Ovary (tissue), 3 donors: ENCODE data around the gene TBX20.

ENCODE experiments used
- CTCF ChIP-seq, 3 donors: fragments of 450-650 bp in 2 of 3; fragments of 200-600 bp in 1 of 3; IDR thresholded peaks; one replicate each; pipeline versions ENCODE4 v1.5.1 to v1.8.0; 2016 to 2022; ENCODE audit warnings: antibody characterized with exemption in 3 of 3, mild to moderate bottlenecking in 1 of 3
- EP300 ChIP-seq: sonication (generic); formaldehyde crosslinking; IDR thresholded peaks from one replicate; pipeline ENCODE4 v1.6.1; 2017; ENCODE audit warnings: antibody characterized with exemption
- POLR2A ChIP-seq: fragments of 450-650 bp; IDR thresholded peaks from one replicate; pipeline ENCODE4 v1.6.1; 2017; ENCODE audit warnings: antibody characterized with exemption, mild to moderate bottlenecking, moderate library complexity
- donor health status: DM: no; HTN: no; CAD: no.

- TF ChIP-seq POLR2A (no peak), EP300 (no peak), CTCF (IDR thresholded peaks at IDR 0.05) (no peak)
Observed at GRCh38 chr7:35286986-35287385, 33.1 kb upstream of the TBX20 start.
